ENCODE measurements around the gene CIITA. TPM values are rescaled to one million over a fixed set of nuclear protein-coding genes. Genes with fewer than 3 reads are reported as not detected.

Gene CIITA
- total RNA-seq, 4 donors from 2014 or later = 27.7 to 107 (median 60.9) TPM

- Histone ChIP-seq H3K4me1 (peaks cover 2 to 68% (median 27%) of the 10 kb centered on the region in 4 donors), H3K27ac (no peak overlapping the region), H3K4me3 (peak overlapping the region in 1 of 4 donors; percentile 2), H3K9me3 (no peaks in the 10 kb centered on the region), H3K27me3 (no peaks in the 10 kb centered on the region), H3K36me3 (peaks cover 0 to 19% (median 0%) of the 10 kb centered on the region in 3 donors)
- TF ChIP-seq POLR2A (IDR thresholded peaks at IDR 0.05) = no peak
- no peak for DNase-seq
These were observed 58.4 kb downstream of the CIITA start for GRCh38 chr16:10935226-10935915.

- TF ChIP-seq CTCF (IDR thresholded peaks at IDR 0.05) (no peak), POLR2A (IDR thresholded peaks at IDR 0.05) (no peak)
- H3K4me1 ChIP-seq = peaks cover 3 to 79% (median 33%) of the 10 kb centered on the region in 4 donors
- no peak for DNase-seq
- H3K27me3 ChIP-seq = no peaks in the 10 kb centered on the region
- peak overlapping the region; percentile 49 to 87 (median 74) for H3K27ac ChIP-seq
- H3K4me3 ChIP-seq = no peak overlapping the region
- peaks cover 0 to 19% (median 0%) of the 10 kb centered on the region in 3 donors for H3K36me3 ChIP-seq
- H3K9me3 ChIP-seq = no peaks in the 10 kb centered on the region
These were observed 59.4 kb downstream of the CIITA start for GRCh38 chr16:10936272-10936984.

GRCh38 chr16:10937068-10937859, 60.3 kb downstream of the CIITA start:
- DNase-seq = peak in 1 of 3 donors; percentile 59
- Histone ChIP-seq H3K9me3 (no peaks in the 10 kb centered on the region), H3K27ac (peak overlapping the region; percentile 49 to 87 (median 74)), H3K27me3 (no peaks in the 10 kb centered on the region), H3K36me3 (peaks cover 0 to 16% (median 0%) of the 10 kb centered on the region in 3 donors), H3K4me1 (peaks cover 3 to 79% (median 33%) of the 10 kb centered on the region in 4 donors), H3K4me3 (peak overlapping the region in 2 of 4 donors; percentile 33 to 40)
- TF ChIP-seq POLR2A (IDR thresholded peaks at IDR 0.05) = no peak
- TF ChIP-seq CTCF (IDR thresholded peaks at IDR 0.05) = no peak

- DNase-seq = peak in 2 of 3 donors; percentile 44 to 71
- peak overlapping the region; percentile 62 to 87 (median 74) for H3K27ac ChIP-seq
- H3K27me3 ChIP-seq = no peaks in the 10 kb centered on the region
- peaks cover 3 to 87% (median 34%) of the 10 kb centered on the region in 4 donors for H3K4me1 ChIP-seq
- H3K4me3 ChIP-seq = peak overlapping the region in 3 of 4 donors; percentile 12 to 33 (median 15)
- peaks cover 0 to 7% (median 0%) of the 10 kb centered on the region in 3 donors for H3K36me3 ChIP-seq
- no peaks in the 10 kb centered on the region for H3K9me3 ChIP-seq
- TF ChIP-seq CTCF (IDR thresholded peaks at IDR 0.05) (no peak), POLR2A (IDR thresholded peaks at IDR 0.05) (no peak)
These were observed 61.3 kb downstream of the CIITA start for GRCh38 chr16:10938321-10938720.

GRCh38 chr16:10938796-10939648, 62.0 kb downstream of the CIITA start:
- Histone ChIP-seq H3K9me3 (no peaks in the 10 kb centered on the region), H3K27ac (peak overlapping the region; percentile 62 to 87 (median 74)), H3K36me3 (peaks cover 0 to under 1% (median 0%) of the 10 kb centered on the region in 3 donors), H3K4me1 (peaks cover 3 to 90% (median 34%) of the 10 kb centered on the region in 4 donors), H3K4me3 (peak overlapping the region in 3 of 4 donors; percentile 12 to 91 (median 90)), H3K27me3 (no peaks in the 10 kb centered on the region)
- peak in 1 of 3 donors; percentile 70 for DNase-seq
- TF ChIP-seq CTCF (IDR thresholded peaks at IDR 0.05) (no peak), POLR2A (IDR thresholded peaks at IDR 0.05) (no peak)

Measured in Peyer's patch (tissue), 4 donors.